ENCODE measurements around the gene TMEM9.

DNA sequence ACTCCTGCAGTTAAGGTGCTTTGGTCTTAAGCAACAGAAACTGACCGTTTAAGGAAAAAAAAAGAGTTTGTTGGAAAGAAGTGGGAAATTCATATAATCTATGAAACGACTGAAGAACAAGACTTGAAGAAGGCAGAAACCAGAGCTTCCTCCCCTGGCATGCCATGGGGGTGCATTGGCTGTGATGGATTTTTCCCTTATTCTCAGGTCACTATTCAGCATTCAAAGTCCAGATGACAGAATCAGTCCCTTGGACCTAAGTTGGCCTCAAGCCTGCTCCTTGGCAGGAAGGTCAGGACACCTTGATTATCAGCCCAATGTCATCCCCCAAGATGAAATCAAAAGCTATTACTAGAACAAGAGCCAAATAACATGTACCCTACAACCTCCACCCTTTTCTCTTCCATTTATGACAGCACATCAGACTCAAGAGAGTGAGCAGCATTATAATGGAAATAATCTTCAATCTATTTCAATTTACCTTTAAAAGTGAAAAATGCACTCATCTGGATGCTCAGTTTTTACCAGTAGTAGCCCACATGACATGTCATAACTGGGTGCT lies 15.8 kb upstream of the TMEM9 start:
- TF ChIP-seq YY1 (IDR thresholded peaks at IDR 0.05; ENCODE audit: insufficient read depth, insufficient read length) (no peak), ZNF274 (IDR thresholded peaks at IDR 0.05; ENCODE audit: low read depth, low read length) (no peak), SUZ12 (IDR thresholded peaks at IDR 0.05; ENCODE audit: extremely low read depth, insufficient read depth, insufficient read length) (no peak)

All from NT2/D1 (cell line).